Vagina (tissue), 2 donors: Measurements from ENCODE around the gene CECR2. TPM values are rescaled to one million over a fixed set of nuclear protein-coding genes. Genes with fewer than 3 reads are reported as not detected.

Source experiments
- DNase-seq, 2 donors: peaks; one replicate each; pipeline ENCODE4 v3.0.0-alpha.2; 2017; ENCODE audit errors: extremely low spot score in 2 of 2
- H3K27ac ChIP-seq: fragments of 200-600 bp; sonication (generic); one replicate; pipeline ENCODE4 v1.5.1; 2019
- H3K27me3 ChIP-seq: fragments of 200-600 bp; sonication (generic); one replicate; pipeline ENCODE4 v1.5.1; 2019
- H3K36me3 ChIP-seq, 2 donors: fragments of 200-600 bp; sonication (generic); one replicate each; pipeline ENCODE4 v1.5.1; 2017 to 2019
- H3K4me1 ChIP-seq: fragments of 200-600 bp; sonication (generic); one replicate; pipeline ENCODE4 v1.5.1; 2019
- H3K4me3 ChIP-seq, 2 donors: fragments of 200-600 bp; sonication (generic); 1 replicate in 1 of 2; 2 replicates in 1 of 2; pipeline ENCODE4 v1.5.1; 2016 to 2019
- H3K9me3 ChIP-seq: fragments of 200-600 bp; sonication (generic); one replicate; pipeline ENCODE4 v1.5.1; 2019
- POLR2A ChIP-seq, 2 donors: fragments of 450-650 bp; IDR thresholded peaks; one replicate each; pipeline ENCODE4 v1.6.1; 2017; ENCODE audit warnings: antibody characterized with exemption in 2 of 2, mild to moderate bottlenecking in 2 of 2, moderate library complexity in 2 of 2
- POLR2AphosphoS5 ChIP-seq, 2 donors: sonication (generic); formaldehyde crosslinking; IDR thresholded peaks; one replicate each; pipeline ENCODE4 v1.9.0; 2017; ENCODE audit warnings: antibody characterized with exemption in 2 of 2, mild to moderate bottlenecking in 2 of 2, low read depth in 1 of 2; ENCODE audit not compliant: insufficient read depth in 1 of 2
- intact Hi-C: fragments of 100-400 bp; cut with DNase I; formaldehyde crosslinking; loops from one replicate; pipeline ENCODE4 v1.15.1; 2023
- total RNA-seq: library from RNA; depleted of rRNA; stranded (reverse); fragments of >200 nt; gene quantifications from one replicate; pipeline ENCODE4 v1.2.3, GENCODE V29; 2016
- TF ChIP-seq, protein P1 (sequence below), 3 experiments: fragments of 450-650 bp in 2 of 3; fragments of 200-600 bp in 1 of 3; sonication (generic) in 1 of 3; IDR thresholded peaks; one replicate each; pipeline ENCODE4 v1.5.1; 2017 to 2019; ENCODE audit warnings: antibody characterized with exemption in 3 of 3, mild to moderate bottlenecking in 2 of 3, moderate library complexity in 2 of 3

Gene CECR2
- total RNA-seq, 1 donor from 2014 or later, result 0.98 TPM

DNA sequence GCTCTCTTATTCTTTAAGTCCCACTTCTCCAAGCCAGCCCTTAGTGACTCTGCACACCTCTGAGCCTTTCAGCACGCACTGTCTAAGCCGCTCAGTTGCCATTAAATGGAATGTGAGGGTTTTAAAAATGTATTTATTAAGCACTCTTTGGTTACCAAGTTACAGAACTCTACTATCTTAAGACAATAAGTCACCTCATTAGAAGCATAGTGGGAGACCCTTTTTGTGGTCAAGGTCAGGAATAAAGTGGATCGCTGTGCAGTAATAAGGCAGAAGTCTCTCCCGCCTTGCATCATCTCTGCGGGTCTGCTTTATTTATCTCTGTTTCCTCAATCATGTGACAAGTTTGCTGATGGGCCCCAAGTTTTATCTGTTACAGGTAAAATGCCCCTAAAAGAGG is 205.9 kb downstream of the CECR2 start:
- Histone ChIP-seq H3K36me3 (no peaks in the 10 kb centered on the region), H3K9me3 (no peaks in the 10 kb centered on the region), H3K27ac (no peak overlapping the region), H3K4me3 (no peak overlapping the region), H3K27me3 (no peaks in the 10 kb centered on the region), H3K4me1 (peaks cover 14% of the 10 kb centered on the region)
- TF ChIP-seq POLR2AphosphoS5 (IDR thresholded peaks at IDR 0.05; ENCODE audit: insufficient read depth in 1 of 2, low read depth in 1 of 2), result no peak
- no peak for TF ChIP-seq POLR2A (IDR thresholded peaks at IDR 0.05)
- TF ChIP-seq, protein P1, sequence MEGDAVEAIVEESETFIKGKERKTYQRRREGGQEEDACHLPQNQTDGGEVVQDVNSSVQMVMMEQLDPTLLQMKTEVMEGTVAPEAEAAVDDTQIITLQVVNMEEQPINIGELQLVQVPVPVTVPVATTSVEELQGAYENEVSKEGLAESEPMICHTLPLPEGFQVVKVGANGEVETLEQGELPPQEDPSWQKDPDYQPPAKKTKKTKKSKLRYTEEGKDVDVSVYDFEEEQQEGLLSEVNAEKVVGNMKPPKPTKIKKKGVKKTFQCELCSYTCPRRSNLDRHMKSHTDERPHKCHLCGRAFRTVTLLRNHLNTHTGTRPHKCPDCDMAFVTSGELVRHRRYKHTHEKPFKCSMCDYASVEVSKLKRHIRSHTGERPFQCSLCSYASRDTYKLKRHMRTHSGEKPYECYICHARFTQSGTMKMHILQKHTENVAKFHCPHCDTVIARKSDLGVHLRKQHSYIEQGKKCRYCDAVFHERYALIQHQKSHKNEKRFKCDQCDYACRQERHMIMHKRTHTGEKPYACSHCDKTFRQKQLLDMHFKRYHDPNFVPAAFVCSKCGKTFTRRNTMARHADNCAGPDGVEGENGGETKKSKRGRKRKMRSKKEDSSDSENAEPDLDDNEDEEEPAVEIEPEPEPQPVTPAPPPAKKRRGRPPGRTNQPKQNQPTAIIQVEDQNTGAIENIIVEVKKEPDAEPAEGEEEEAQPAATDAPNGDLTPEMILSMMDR (IDR thresholded peaks at IDR 0.05), result no peak
- DNase-seq, result no peak
- intact Hi-C loops, result no loop called here

DNA sequence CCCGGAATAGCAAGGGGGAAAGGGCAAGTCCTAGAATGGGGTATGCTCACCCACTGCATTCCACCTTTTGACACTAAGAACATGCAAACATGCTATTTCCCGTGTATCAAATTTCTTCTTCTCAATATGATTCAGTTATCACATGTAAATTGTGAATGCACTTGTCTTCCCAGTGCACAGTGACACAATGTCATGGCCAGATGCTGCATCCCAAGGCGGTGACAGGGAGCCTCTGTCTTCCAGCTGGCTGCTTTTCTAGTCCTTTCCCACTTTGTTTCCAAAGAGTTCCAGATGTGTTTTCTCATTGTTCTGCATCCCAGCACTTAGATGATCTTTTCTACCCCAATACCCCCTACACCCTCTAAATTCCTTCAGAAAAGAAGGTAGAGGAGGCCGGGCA is 206.4 kb downstream of the CECR2 start:
- H3K27ac ChIP-seq, result no peak overlapping the region
- peaks cover 10% of the 10 kb centered on the region for H3K4me1 ChIP-seq
- no peak overlapping the region for H3K4me3 ChIP-seq
- H3K36me3 ChIP-seq, result no peaks in the 10 kb centered on the region
- intact Hi-C loops, result no loop called here
- no peak for DNase-seq
- no peaks in the 10 kb centered on the region for H3K27me3 ChIP-seq
- no peaks in the 10 kb centered on the region for H3K9me3 ChIP-seq
- TF ChIP-seq POLR2AphosphoS5 (IDR thresholded peaks at IDR 0.05; ENCODE audit: insufficient read depth in 1 of 2, low read depth in 1 of 2) (no peak), POLR2A (IDR thresholded peaks at IDR 0.05) (no peak)
- TF ChIP-seq, protein P1 (IDR thresholded peaks at IDR 0.05), result no peak

DNA sequence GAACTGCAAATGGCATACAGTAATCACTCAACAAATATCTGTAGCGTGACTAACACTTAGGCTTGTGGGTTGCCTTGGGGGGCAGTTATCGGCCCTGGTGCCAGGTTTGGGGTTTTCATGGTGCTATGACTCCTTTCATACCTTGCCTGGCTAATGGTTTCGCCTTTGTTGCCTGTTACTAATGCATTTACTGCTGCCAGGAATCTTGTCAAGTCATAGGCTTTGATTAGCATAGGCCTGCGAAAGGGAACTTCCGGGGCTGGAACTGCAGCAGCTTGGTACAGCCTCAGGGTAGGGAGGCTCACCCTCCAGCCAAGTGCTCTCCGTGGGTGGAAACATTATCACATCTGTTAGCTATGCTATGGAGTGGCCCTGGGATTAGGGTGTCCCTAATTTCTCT is 207.2 kb downstream of the CECR2 start:
- peaks cover 6% of the 10 kb centered on the region for H3K4me1 ChIP-seq
- no peak for DNase-seq
- H3K27ac ChIP-seq, result no peak overlapping the region
- no peak for TF ChIP-seq POLR2AphosphoS5 (IDR thresholded peaks at IDR 0.05; ENCODE audit: insufficient read depth in 1 of 2, low read depth in 1 of 2)
- no peak for TF ChIP-seq POLR2A (IDR thresholded peaks at IDR 0.05)
- TF ChIP-seq, protein P1 (IDR thresholded peaks at IDR 0.05), result no peak
- H3K27me3 ChIP-seq, result no peaks in the 10 kb centered on the region
- no peak overlapping the region for H3K4me3 ChIP-seq
- intact Hi-C loops, result no loop called here
- H3K9me3 ChIP-seq, result no peaks in the 10 kb centered on the region
- H3K36me3 ChIP-seq, result no peaks in the 10 kb centered on the region

DNA sequence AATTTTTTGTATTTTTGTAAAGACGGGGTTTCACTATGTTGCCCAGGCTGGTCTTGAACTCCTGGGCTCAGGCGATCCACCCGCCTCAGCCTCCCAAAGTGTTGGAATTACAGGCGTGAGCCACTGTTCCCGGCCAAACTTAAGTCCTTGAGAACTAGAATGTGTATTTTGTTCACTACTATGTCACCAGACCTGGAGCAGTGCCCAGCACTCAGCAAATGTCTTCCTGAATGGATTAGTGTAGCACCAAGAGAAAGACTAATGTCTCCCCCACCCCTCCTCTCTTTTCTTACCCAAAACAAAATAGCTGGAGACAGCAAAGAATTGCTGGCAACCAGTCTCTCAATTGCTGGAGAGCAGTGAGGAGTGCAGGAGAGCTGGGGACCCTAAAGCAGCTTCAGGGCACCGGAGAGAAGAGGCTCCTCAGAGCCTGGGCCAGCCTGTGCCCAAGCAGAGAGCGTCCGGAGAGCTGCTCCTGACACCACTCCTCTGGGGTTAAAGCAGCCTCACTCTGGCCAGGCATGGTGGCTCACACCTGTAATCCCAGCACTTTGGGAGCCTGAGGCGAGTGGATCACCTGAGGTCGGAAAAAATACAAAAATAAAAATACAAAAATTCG is 209.0 kb downstream of the CECR2 start:
- Histone ChIP-seq H3K9me3 (no peaks in the 10 kb centered on the region), H3K36me3 (no peaks in the 10 kb centered on the region), H3K4me1 (no peaks in the 10 kb centered on the region), H3K27ac (no peak overlapping the region), H3K27me3 (no peaks in the 10 kb centered on the region), H3K4me3 (no peak overlapping the region)
- intact Hi-C loops, result no loop called here
- TF ChIP-seq, protein P1 (IDR thresholded peaks at IDR 0.05), result no peak
- TF ChIP-seq POLR2AphosphoS5 (IDR thresholded peaks at IDR 0.05; ENCODE audit: insufficient read depth in 1 of 2, low read depth in 1 of 2) (no peak), POLR2A (IDR thresholded peaks at IDR 0.05) (no peak)
- DNase-seq, result no peak

DNA sequence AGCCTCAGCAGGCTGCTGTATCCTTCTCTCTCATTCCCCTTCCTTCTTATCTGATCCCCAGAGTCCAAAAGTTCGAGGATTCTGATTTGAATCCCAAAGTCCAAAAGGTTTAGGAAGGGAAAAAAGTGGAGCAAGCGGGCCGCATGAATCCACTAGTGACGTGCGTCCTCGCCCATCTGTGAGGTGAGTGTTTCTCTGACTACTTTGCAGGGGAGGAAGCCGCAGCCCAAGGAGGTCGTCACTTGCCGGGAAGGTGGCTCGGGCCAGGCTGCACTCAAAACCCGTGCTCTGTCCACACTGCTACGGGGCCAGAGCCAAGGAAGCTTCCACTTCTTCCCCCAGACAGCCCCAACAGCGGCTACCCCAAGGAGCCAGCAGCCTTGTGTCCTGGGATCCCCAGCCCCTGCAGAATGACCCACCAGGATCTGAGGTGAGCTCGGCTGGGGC is 210.3 kb downstream of the CECR2 start:
- no peak overlapping the region for H3K27ac ChIP-seq
- no peaks in the 10 kb centered on the region for H3K4me1 ChIP-seq
- intact Hi-C loops, result no loop called here
- H3K4me3 ChIP-seq, result no peak overlapping the region
- no peak for TF ChIP-seq POLR2A (IDR thresholded peaks at IDR 0.05)
- TF ChIP-seq, protein P1 (IDR thresholded peaks at IDR 0.05), result no peak
- TF ChIP-seq POLR2AphosphoS5 (IDR thresholded peaks at IDR 0.05; ENCODE audit: insufficient read depth in 1 of 2, low read depth in 1 of 2), result no peak
- H3K36me3 ChIP-seq, result no peaks in the 10 kb centered on the region
- peak in 1 of 2 donors; percentile 85 for DNase-seq
- H3K9me3 ChIP-seq, result no peaks in the 10 kb centered on the region
- H3K27me3 ChIP-seq, result no peaks in the 10 kb centered on the region
